Activated naive CD4-positive, alpha-beta T cell treated with anti-CD3 and anti-CD28 coated beads, Interleukin-2, amount 10 ng/mL, durations not matched to agents 7 days and 5 days (primary cell): ENCODE results near the gene CCDC80.

Experiments used
- CTCF ChIA-PET: fragments of 350-600 bp; sonication (Branson Sonifier 250); formaldehyde crosslinking; loops from one replicate; lab custom pipeline; 2021; ENCODE audit warnings: antibody characterized with exemption; lab: Charles Lee
- DNase-seq: peaks from one replicate; pipeline ENCODE4 v3.0.0-alpha.2; 2020
- H3K27ac Mint-ChIP-seq: one replicate; pipeline ENCODE4 v1.8.0; 2021; ENCODE audit warnings: mild to moderate bottlenecking, moderate library complexity, mixed read lengths
- H3K27me3 Mint-ChIP-seq: one replicate; pipeline ENCODE4 v1.8.0; 2021; ENCODE audit warnings: mild to moderate bottlenecking, mixed read lengths
- H3K36me3 Mint-ChIP-seq: one replicate; pipeline ENCODE4 v1.8.0; 2021; ENCODE audit warnings: mixed read lengths
- H3K4me1 Mint-ChIP-seq: one replicate; pipeline ENCODE4 v1.8.0; 2021; ENCODE audit warnings: mixed read lengths
- H3K4me3 Mint-ChIP-seq: one replicate; pipeline ENCODE4 v1.8.0; 2021; ENCODE audit warnings: mild to moderate bottlenecking, moderate library complexity, mixed read lengths
- H3K9me3 Mint-ChIP-seq: one replicate; pipeline ENCODE4 v1.8.0; 2021; ENCODE audit warnings: mixed read lengths

Gene CCDC80

DNA sequence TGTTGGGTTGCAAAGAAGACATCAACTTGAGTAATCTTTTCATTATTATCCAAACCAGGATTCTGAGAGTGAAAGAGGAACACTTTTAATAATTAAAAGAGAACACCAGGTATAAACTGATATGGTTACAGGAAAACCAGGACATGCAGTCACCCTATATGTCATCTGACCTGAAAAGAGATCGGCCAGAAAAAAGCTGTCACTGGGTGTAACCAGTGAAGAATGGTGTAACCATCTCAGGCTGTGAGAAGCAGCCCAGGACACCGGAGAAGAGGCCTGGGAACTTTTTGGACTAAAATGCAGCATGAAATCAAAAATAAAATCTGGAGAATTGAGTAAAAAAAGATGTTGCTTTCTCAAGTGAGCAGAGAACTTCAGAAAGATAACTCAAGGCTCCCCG, 10.1 kb upstream of the CCDC80 start:
- H3K4me3 Mint-ChIP-seq = no peak overlapping the region

DNA sequence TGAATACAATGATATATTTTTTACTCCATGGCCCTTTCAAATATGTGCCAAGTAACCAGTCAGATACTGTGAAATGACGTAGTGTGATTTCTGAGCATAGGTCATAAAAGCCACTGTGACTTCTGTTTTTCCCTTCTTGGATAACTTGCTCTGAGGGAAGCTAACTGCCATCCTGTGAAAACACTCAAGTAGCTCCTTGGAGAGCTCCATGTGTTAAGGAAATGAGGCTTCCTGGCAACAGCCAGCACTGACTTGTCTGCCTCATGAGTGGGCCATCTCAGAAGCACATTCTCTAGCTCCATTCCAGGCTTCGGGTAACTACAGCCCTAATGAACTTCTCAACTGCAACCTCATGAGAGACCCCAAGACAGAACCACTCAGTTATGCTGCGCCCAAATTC, 9.5 kb upstream of the CCDC80 start:
- H3K27me3 Mint-ChIP-seq = peaks cover 3% of the 10 kb centered on the region
- CTCF ChIA-PET = no interaction called here
- no peak overlapping the region for H3K4me3 Mint-ChIP-seq
- no peaks in the 10 kb centered on the region for H3K9me3 Mint-ChIP-seq
- no peaks in the 10 kb centered on the region for H3K36me3 Mint-ChIP-seq
- DNase-seq = no peak
- H3K27ac Mint-ChIP-seq = no peak overlapping the region
- peaks cover 16% of the 10 kb centered on the region for H3K4me1 Mint-ChIP-seq

More for the DNA sequence above, 10.1 kb upstream of the CCDC80 start:
- CTCF ChIA-PET = no interaction called here
- Mint-ChIP-seq H3K4me1 (peaks cover 16% of the 10 kb centered on the region), H3K27me3 (peaks cover 3% of the 10 kb centered on the region), H3K9me3 (no peaks in the 10 kb centered on the region), H3K27ac (no peak overlapping the region), H3K36me3 (no peaks in the 10 kb centered on the region)
- DNase-seq = no peak

DNA sequence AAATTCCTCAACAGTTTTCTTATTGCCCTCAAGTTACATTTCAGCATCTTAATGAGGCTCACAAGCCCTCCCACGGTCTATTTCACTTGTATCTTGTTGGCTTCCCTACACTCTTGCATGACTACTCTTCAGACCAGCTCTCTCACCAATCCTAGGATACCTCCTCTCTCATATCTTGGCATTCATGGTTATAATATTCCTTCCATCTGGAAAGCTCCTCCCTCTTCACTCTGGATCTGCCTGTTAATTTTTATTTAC, 8.5 kb upstream of the CCDC80 start:
- Mint-ChIP-seq H3K36me3 (no peaks in the 10 kb centered on the region), H3K27me3 (peaks cover 3% of the 10 kb centered on the region), H3K4me3 (no peak overlapping the region), H3K9me3 (no peaks in the 10 kb centered on the region), H3K27ac (no peak overlapping the region), H3K4me1 (peaks cover 16% of the 10 kb centered on the region)
- no peak for DNase-seq
- CTCF ChIA-PET = no interaction called here

DNA sequence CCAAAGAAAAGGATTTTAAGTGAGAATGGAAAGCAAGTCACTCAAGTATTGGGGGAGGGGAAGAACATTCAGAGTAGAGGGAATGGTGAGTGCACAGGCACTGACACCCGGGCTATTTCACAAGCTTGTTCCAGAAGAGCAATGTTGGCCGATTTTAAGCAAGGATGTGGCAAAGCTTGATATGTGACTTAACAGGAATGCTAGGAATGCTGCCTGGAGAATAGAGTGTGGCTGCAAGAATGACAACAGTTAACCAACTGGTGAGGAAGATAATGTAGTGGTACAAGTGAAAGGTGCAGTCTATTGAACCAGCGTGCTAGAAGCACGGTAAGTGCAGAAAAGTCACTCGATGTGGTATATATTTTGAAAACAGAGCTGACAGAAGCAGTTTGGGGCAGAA, 6.2 kb upstream of the CCDC80 start:
- Mint-ChIP-seq H3K4me3 (no peak overlapping the region), H3K9me3 (no peaks in the 10 kb centered on the region), H3K4me1 (peaks cover 35% of the 10 kb centered on the region), H3K27me3 (peaks cover 10% of the 10 kb centered on the region), H3K27ac (no peak overlapping the region), H3K36me3 (no peaks in the 10 kb centered on the region)
- no peak for DNase-seq
- CTCF ChIA-PET = interaction anchor here (0.9 to 1.5 kb wide), 2 partner anchors 63 to 65 kb away, joined by 3 to 5 read pairs; no protein-coding TSS in a partner anchor

DNA sequence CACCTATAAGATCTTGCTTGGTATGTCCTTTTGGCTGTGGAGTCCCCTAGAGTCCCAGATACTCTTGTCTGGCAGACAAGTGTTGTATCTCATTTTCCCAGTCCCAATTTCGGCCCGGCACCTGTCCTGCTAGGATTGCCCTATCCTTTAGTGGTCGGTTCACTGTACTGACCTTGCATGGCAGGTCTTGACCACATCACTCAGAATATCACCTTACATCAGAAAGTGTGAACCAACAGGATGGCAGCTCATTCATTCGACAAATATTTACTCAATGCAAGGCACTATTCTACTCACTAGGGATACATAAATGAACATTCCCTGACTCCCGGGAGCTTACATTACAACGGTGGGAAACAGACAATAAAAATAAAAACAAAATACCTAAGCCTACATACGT, 5.7 kb upstream of the CCDC80 start:
- no peak for DNase-seq
- CTCF ChIA-PET = interaction anchor here (1.5 kb wide), 1 partner anchor 64 kb away, joined by 5 read pairs; no protein-coding TSS in a partner anchor
- no peak overlapping the region for H3K27ac Mint-ChIP-seq

DNA sequence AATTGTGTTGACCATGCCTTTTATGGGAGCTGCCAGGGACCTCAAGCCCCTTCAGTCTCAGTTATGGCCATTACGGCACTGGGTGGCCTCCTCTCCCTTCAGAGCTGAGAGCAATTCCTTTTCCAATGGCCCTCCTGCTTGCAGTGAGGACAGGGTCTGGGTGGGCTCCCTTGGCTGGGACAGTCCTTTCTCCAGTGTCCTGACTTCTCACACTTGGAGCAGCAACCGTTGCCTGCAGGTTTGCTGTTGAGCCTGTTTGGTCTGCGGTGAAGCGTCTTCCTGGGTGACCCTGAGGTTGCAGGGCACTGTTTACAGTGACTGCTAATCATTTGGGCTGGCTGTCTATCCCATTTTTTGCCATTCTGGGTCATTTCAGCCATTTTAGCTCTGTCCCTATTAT, 3.5 kb upstream of the CCDC80 start:
- Mint-ChIP-seq H3K36me3 (no peaks in the 10 kb centered on the region), H3K27me3 (peaks cover 10% of the 10 kb centered on the region), H3K27ac (no peak overlapping the region), H3K4me3 (no peak overlapping the region), H3K9me3 (no peaks in the 10 kb centered on the region), H3K4me1 (peaks cover 31% of the 10 kb centered on the region)
- DNase-seq = no peak
- CTCF ChIA-PET = interaction anchor here (1.0 to 5.0 kb wide), 11 partner anchors 10 to 644 kb away, joined by 3 to 64 read pairs (median 15); no protein-coding TSS in a partner anchor

More for the DNA sequence above, 5.7 kb upstream of the CCDC80 start:
- H3K9me3 Mint-ChIP-seq = no peaks in the 10 kb centered on the region
- peaks cover 10% of the 10 kb centered on the region for H3K27me3 Mint-ChIP-seq
- no peaks in the 10 kb centered on the region for H3K36me3 Mint-ChIP-seq
- peaks cover 35% of the 10 kb centered on the region for H3K4me1 Mint-ChIP-seq
- no peak overlapping the region for H3K4me3 Mint-ChIP-seq

DNA sequence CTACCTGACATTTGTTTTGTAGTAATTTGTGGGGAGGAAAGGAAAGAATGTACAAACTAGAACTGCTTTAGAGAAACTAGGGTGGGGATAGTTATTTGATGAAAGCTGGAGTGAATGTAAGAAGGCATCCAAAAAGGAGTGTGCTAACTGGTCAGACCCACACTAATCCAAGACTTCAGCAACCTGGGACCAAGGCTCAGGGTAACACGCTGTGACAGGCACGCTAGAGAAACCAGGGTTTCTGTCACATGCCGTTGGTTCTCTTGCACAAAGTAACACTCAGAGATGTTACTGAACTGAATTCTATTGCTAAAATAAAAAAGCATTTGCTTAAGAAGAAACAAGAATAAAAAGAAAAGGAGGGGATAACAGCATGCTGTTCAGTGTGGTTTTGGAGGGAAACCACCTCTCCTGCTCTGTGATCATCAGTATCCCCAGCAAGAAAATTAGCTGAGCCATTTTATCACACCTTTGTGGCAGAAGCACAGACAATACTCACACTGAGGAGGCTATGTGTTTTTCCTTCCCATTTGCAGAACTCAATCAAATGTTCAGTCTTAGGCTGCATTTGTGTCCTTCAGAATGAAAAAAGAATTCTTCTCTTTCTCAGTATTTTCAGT, 2.8 kb upstream of the CCDC80 start:
- no peak overlapping the region for H3K27ac Mint-ChIP-seq
- no peaks in the 10 kb centered on the region for H3K9me3 Mint-ChIP-seq
- peaks cover 10% of the 10 kb centered on the region for H3K27me3 Mint-ChIP-seq

DNA sequence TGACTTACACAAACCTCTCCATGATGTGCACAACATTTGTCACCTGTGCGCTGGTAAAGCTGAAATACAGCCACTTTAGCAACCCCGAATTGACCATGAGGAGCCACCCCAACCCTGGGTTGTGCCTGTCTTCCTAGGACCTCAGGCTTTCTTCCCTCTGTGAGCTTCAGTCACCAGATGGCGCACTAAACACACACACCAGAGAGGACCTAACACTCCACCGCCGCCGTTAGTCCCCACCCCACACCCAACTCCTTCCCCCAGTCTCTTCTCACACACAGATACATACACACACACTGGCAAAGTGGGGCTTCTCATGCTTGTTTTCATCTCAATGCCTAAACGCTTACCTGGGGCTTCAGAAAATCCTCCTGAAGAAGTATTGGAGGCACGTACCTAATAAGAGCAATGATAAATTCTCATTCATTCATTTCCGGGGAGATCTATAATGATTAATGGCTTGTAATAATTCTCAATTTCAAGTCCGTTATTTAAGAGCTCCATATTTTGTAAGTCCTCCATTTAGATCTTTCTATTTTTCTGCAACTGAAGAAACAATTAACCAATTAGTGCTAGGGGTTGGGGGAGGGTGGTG, 2.1 kb upstream of the CCDC80 start:
- Mint-ChIP-seq H3K27ac (no peak overlapping the region), H3K36me3 (no peaks in the 10 kb centered on the region), H3K4me3 (no peak overlapping the region), H3K27me3 (peaks cover 9% of the 10 kb centered on the region), H3K4me1 (peaks cover 19% of the 10 kb centered on the region), H3K9me3 (no peaks in the 10 kb centered on the region)
- CTCF ChIA-PET = interaction anchor here (0.6 to 5.0 kb wide), 40 partner anchors 9 to 997 kb away, joined by 3 to 64 read pairs (median 4); partner anchors contain the start of gene CD200R1
- DNase-seq = peak; percentile 89

More for the DNA sequence above, 2.8 kb upstream of the CCDC80 start:
- H3K4me1 Mint-ChIP-seq = peaks cover 24% of the 10 kb centered on the region
- H3K4me3 Mint-ChIP-seq = no peak overlapping the region
- CTCF ChIA-PET = interaction anchor here (0.6 to 5.0 kb wide), 23 partner anchors 9 to 996 kb away, joined by 3 to 64 read pairs (median 3); partner anchors contain the start of gene CD200R1
- DNase-seq = no peak
- H3K36me3 Mint-ChIP-seq = no peaks in the 10 kb centered on the region

DNA sequence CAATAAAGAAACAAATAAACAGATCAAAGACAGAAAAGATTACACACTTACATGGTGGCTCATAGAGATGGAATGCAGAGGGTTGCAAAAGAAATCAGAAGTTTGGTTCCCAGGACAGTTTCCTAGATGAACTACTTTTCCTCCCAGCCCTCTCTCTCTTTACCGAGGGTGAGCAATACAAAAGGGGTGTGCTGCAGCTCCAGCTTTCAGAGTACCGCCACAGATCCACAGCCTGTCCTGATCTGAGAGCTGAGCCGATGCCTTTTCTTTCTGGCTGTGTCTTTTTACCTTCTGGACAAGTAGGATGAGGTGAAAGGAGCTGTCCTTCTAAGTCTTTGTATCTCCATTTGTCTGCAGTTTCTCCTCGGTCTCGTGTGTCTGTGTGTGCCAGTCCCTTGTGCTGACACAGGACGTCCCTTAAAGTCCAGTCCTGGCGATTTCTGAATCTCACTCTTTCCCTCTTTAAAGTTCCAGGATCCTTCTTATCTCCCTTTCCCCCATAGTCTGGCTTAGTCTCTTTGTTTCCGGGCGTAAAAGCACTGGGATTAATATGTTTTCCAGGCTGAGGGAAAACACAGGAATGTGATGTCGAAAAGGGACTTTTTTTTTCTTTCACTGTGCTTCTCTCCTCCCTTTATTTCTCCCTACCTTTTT, 540 bp downstream of the CCDC80 start:
- no peak for DNase-seq
- Mint-ChIP-seq H3K27ac (no peak overlapping the region), H3K9me3 (no peaks in the 10 kb centered on the region), H3K4me3 (no peak overlapping the region), H3K36me3 (no peaks in the 10 kb centered on the region), H3K27me3 (peaks cover 6% of the 10 kb centered on the region), H3K4me1 (peaks cover 21% of the 10 kb centered on the region)
- CTCF ChIA-PET = interaction anchor here (0.6 to 5.1 kb wide), 5 partner anchors 58 to 174 kb away, joined by 3 to 22 read pairs (median 4); no protein-coding TSS in a partner anchor

DNA sequence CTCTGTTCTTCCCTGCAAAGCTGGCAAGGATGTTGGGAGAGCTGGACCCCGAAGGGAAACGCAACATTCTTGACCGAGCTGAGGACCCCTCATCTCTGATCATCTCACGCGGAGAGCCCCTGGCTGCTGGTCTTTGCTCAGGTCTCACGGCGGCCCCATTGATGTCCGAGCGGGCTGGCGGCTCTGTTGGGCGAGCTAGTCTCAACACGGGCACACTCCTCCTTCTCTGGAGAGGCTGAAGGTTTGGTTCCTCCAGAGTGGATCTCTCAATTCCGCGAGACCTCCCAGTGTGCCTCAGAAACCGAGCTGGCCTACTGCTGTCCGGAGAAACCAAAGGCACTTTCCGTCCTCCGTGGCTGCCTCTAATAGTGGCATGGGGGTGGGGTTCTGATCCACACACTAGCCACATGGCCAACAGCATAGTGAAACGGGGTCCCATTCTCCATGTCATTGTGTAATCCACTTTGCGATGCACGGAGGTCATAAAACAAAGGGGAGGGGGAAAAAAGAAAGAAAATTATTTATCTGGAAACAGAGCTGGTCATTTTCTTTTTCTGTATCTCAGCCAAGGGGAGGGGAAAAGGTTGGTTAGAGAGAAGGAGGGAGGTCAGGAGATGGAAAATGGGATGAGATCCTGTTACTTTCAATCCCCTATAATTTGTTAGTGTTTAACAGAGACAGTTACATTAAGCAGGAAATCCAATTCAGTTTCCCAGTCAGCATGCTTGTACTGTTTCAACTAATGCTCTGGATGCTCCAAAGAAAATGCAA, 1.3 kb downstream of the CCDC80 start:
- CTCF ChIA-PET = interaction anchor here (0.6 to 5.1 kb wide), 5 partner anchors 57 to 174 kb away, joined by 3 to 22 read pairs (median 4); no protein-coding TSS in a partner anchor
- peaks cover 6% of the 10 kb centered on the region for H3K27me3 Mint-ChIP-seq
- no peak for DNase-seq
- H3K27ac Mint-ChIP-seq = no peak overlapping the region
- no peaks in the 10 kb centered on the region for H3K9me3 Mint-ChIP-seq
- H3K4me1 Mint-ChIP-seq = peaks cover 29% of the 10 kb centered on the region
- no peak overlapping the region for H3K4me3 Mint-ChIP-seq
- H3K36me3 Mint-ChIP-seq = no peaks in the 10 kb centered on the region

DNA sequence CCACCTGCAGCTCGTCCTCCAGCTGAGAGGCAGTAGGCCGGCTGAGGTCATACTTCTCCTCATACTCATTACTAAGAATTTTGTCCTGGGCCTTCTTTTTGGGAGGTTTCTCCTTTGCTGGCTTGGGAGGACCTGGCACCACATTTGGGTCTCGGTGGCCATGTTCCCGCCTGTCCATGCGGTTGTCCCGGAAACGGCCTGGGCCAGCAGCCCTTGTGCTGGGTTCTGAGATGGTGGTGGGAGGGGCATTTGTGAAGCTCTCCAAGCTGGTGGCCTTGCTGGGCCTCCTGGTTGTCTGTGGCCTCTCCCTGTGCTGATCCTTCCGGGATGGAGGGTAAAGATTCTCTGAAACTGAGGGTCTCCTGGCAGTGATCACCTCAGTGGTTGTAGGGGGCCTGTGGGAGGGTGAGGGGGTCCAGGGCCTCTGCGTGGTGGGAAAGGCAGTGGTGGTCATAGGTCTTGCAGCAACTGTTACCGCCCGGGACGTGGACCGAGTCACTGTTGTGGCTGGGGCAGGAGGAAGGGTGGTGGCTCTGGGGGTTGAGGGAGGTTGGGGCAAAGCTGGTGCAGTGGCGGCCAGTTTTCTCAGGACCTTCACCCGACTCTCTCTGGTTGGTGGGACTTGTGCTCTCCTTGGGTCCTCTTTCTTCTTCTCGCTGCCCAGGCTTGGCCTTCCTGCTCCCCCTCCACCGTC, 2.5 kb downstream of the CCDC80 start:
- Mint-ChIP-seq H3K36me3 (no peaks in the 10 kb centered on the region), H3K4me3 (no peak overlapping the region), H3K4me1 (peaks cover 20% of the 10 kb centered on the region), H3K27me3 (peaks cover 6% of the 10 kb centered on the region), H3K9me3 (no peaks in the 10 kb centered on the region), H3K27ac (no peak overlapping the region)
- DNase-seq = no peak
- CTCF ChIA-PET = interaction anchor here (1.4 to 5.1 kb wide), 4 partner anchors 56 to 341 kb away, joined by 3 to 22 read pairs (median 6); no protein-coding TSS in a partner anchor

DNA sequence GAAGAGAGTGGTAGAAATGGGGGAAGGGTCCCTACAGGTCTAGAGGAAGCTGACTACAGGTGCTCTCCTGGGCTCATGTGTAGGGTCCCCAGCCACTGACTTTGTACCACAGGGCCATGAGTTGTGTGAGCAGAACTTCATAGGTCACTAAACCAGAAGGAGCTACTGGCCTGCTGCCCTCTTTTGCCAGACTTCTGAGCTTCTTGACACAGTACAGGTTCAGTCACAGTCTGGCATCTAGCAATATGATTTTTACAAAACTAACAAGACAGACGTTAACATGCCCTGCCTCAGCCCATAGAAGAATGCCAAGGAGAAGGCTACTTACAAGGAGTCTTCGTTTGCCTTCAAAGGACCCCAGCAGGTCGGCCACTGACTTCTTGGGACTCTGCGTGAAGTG, 3.2 kb downstream of the CCDC80 start:
- CTCF ChIA-PET = interaction anchor here (0.6 to 5.1 kb wide), 6 partner anchors 45 to 341 kb away, joined by 3 to 22 read pairs (median 4); no protein-coding TSS in a partner anchor
- H3K27ac Mint-ChIP-seq = no peak overlapping the region
- no peak for DNase-seq
- peaks cover 12% of the 10 kb centered on the region for H3K4me1 Mint-ChIP-seq
- no peaks in the 10 kb centered on the region for H3K36me3 Mint-ChIP-seq
- H3K4me3 Mint-ChIP-seq = no peak overlapping the region
- no peaks in the 10 kb centered on the region for H3K9me3 Mint-ChIP-seq
- peaks cover 4% of the 10 kb centered on the region for H3K27me3 Mint-ChIP-seq

DNA sequence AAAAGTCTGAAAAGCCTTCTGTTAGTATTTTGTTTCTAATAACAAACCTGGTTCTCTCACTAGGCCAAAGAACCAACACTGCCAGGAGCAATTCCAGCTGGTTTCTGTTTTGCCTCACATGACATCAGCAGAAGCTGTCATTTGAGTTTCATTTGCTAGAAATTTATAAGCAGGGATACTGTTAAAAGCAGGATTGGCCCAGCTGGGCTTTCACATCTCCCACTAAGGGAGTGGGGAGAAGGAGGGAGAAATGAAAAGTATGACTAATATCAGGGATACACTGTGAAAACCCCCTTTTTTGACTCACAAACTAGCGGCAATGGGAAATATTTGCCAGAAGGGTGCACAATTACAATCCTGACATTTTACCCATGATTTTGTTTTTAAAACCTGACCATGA, 5.3 kb downstream of the CCDC80 start:
- Mint-ChIP-seq H3K4me1 (peaks cover 10% of the 10 kb centered on the region), H3K4me3 (no peak overlapping the region), H3K27ac (no peak overlapping the region), H3K9me3 (no peaks in the 10 kb centered on the region), H3K27me3 (peaks cover 3% of the 10 kb centered on the region), H3K36me3 (no peaks in the 10 kb centered on the region)
- CTCF ChIA-PET = interaction anchor here (0.9 to 5.1 kb wide), 4 partner anchors 53 to 342 kb away, joined by 3 to 22 read pairs (median 7); partner anchors contain the start of gene SLC9C1
- no peak for DNase-seq
